Measurements from ENCODE around the gene DYNC1I1.

GRCh38 chr7:95737828-95738505 lies 34.4 kb upstream of the DYNC1I1 start:
- TF ChIP-seq RAD21 (IDR thresholded peaks at IDR 0.05; ENCODE audit: low read length) (no peak), REST (IDR thresholded peaks at IDR 0.05; ENCODE audit: low read depth, low read length) (no peak), POLR2AphosphoS5 (IDR thresholded peaks at IDR 0.05; ENCODE audit: low read depth, low read length) (no peak), MXI1 (IDR thresholded peaks at IDR 0.05; ENCODE audit: low read depth, low read length) (no peak), ELF1 (IDR thresholded peaks at IDR 0.05) (no peak), ZBTB33 (IDR thresholded peaks at IDR 0.05; ENCODE audit: borderline replicate concordance, low read depth) (no peak), TAF1 (IDR thresholded peaks at IDR 0.05; ENCODE audit: borderline replicate concordance, low read depth, low read length) (no peak), GATA2 (CRISPR knock-in tag; IDR thresholded peaks at IDR 0.05) (no peak), YY1 (IDR thresholded peaks at IDR 0.05; ENCODE audit: low read depth) (no peak), GABPA (IDR thresholded peaks at IDR 0.05; ENCODE audit: low read depth) (no peak), CHD2 (IDR thresholded peaks at IDR 0.05; ENCODE audit: low read length, partially characterized antibody) (no peak), FOSL2 (IDR thresholded peaks at IDR 0.05; ENCODE audit: borderline replicate concordance, low read depth) (no peak)
- TF ChIP-seq, protein P1, sequence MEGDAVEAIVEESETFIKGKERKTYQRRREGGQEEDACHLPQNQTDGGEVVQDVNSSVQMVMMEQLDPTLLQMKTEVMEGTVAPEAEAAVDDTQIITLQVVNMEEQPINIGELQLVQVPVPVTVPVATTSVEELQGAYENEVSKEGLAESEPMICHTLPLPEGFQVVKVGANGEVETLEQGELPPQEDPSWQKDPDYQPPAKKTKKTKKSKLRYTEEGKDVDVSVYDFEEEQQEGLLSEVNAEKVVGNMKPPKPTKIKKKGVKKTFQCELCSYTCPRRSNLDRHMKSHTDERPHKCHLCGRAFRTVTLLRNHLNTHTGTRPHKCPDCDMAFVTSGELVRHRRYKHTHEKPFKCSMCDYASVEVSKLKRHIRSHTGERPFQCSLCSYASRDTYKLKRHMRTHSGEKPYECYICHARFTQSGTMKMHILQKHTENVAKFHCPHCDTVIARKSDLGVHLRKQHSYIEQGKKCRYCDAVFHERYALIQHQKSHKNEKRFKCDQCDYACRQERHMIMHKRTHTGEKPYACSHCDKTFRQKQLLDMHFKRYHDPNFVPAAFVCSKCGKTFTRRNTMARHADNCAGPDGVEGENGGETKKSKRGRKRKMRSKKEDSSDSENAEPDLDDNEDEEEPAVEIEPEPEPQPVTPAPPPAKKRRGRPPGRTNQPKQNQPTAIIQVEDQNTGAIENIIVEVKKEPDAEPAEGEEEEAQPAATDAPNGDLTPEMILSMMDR (IDR thresholded peaks at IDR 0.05): no peak
